H1 (cell line): ENCODE data around the gene CKAP5. TPM values are rescaled to one million over a fixed set of nuclear protein-coding genes. Genes with fewer than 3 reads are reported as not detected.

ENCODE experiments used
- CTCF ChIA-PET: fragments of 300-600 bp; sonication (Branson Sonifier 250); formaldehyde crosslinking; loops from one replicate; lab custom pipeline; 2021; ENCODE audit not compliant: partially characterized antibody; lab: Charles Lee
- POLR2A ChIA-PET: fragments of 300-600 bp; sonication (Branson Sonifier 250); formaldehyde crosslinking; loops from one replicate; lab custom pipeline; 2021; ENCODE audit warnings: inconsistent platforms; ENCODE audit not compliant: partially characterized antibody; lab: Charles Lee
- DNase-seq, 2 experiments: peaks; one replicate each; pipeline versions ENCODE4 v3.0.0 to v3.0.0-alpha.2; 2010 to 2022; ENCODE audit warnings: low spot score in 2 of 2, low read depth in 1 of 2, mixed read lengths in 1 of 2
- FAIRE-seq: peaks from 2 replicates; lab custom pipeline; 2011; peaks lifted over from hg19 to GRCh38; lab: Jason Lieb, UNC
- H2AFZ ChIP-seq: 2 replicates; pipeline ENCODE4 v1.8.1; 2012; ENCODE audit warnings: low read length, inconsistent platforms
- H2AK5ac ChIP-seq: 2 replicates; pipeline ENCODE4 v1.6.1; 2013; ENCODE audit warnings: low read depth, low read length
- H2BK120ac ChIP-seq: replicated peaks from 2 replicates; pipeline ENCODE3; 2013; ENCODE audit warnings: low read depth, low read length, inconsistent platforms
- H2BK12ac ChIP-seq: 2 replicates; pipeline ENCODE4 v1.6.1; 2013; ENCODE audit warnings: low read depth, low read length
- H2BK15ac ChIP-seq: 2 replicates; pipeline ENCODE4 v1.6.1; 2013; ENCODE audit warnings: low read length
- H2BK20ac ChIP-seq: 2 replicates; pipeline ENCODE4 v1.6.1; 2013; ENCODE audit warnings: low read length
- H2BK5ac ChIP-seq: 2 replicates; pipeline ENCODE4 v1.6.1; 2013; ENCODE audit warnings: low read depth, low read length
- H3K14ac ChIP-seq: 2 replicates; pipeline ENCODE4 v1.6.1; 2013; ENCODE audit warnings: inconsistent platforms; ENCODE audit not compliant: insufficient read length
- H3K18ac ChIP-seq: 2 replicates; pipeline ENCODE4 v1.6.1; 2013; ENCODE audit warnings: low read length; ENCODE audit errors: extremely low read depth
- H3K23ac ChIP-seq: 2 replicates; pipeline ENCODE4 v1.6.1; 2013; ENCODE audit warnings: inconsistent platforms; ENCODE audit not compliant: insufficient read length
- H3K23me2 ChIP-seq: 2 replicates; pipeline ENCODE4 v1.6.1; 2013; ENCODE audit warnings: low read depth, low read length
- H3K27ac ChIP-seq: 2 replicates; pipeline ENCODE4 v1.6.1; 2011; ENCODE audit warnings: low read depth, low read length, inconsistent platforms
- H3K27me3 ChIP-seq, 4 experiments: replicated peaks in 1 of 4; 1 replicate in 1 of 4; 2 replicates in 3 of 4; pipeline versions ENCODE4 v1.6.1 to v1.8.1; 2011 to 2013; ENCODE audit warnings: low read length in 3 of 4, mild to moderate bottlenecking in 3 of 4, inconsistent platforms in 2 of 4, mixed read lengths in 2 of 4, moderate library complexity in 1 of 4; ENCODE audit not compliant: control insufficient read depth in 3 of 4, insufficient read depth in 3 of 4; ENCODE audit errors: extremely low read depth in 1 of 4
- H3K36me3 ChIP-seq, 4 experiments: 2 replicates each; pipeline versions ENCODE4 v1.6.1 to v1.8.1; 2011 to 2013; ENCODE audit warnings: mild to moderate bottlenecking in 4 of 4, low read length in 3 of 4, moderate library complexity in 2 of 4, control low read depth in 1 of 4, inconsistent platforms in 1 of 4; ENCODE audit not compliant: insufficient read depth in 4 of 4, control insufficient read depth in 2 of 4
- H3K4ac ChIP-seq: replicated peaks from 2 replicates; pipeline ENCODE3; 2013; ENCODE audit warnings: low read length, low read depth, mixed read lengths, inconsistent platforms; ENCODE audit not compliant: insufficient read length
- H3K4me1 ChIP-seq, 4 experiments: replicated peaks in 1 of 4; 1 replicate in 1 of 4; 2 replicates in 3 of 4; pipeline versions ENCODE4 v1.6.1 to v1.8.1; 2011 to 2013; ENCODE audit warnings: low read length in 3 of 4, inconsistent platforms in 2 of 4, mixed read lengths in 1 of 4; ENCODE audit not compliant: insufficient read depth in 4 of 4, control insufficient read depth in 3 of 4
- H3K4me2 ChIP-seq, 2 experiments: 2 replicates each; pipeline versions ENCODE4 v1.6.1 to v1.8.1; 2011 to 2013; ENCODE audit warnings: low read depth in 2 of 2, low read length in 2 of 2, control low read depth in 1 of 2, inconsistent platforms in 1 of 2, mild to moderate bottlenecking in 1 of 2; ENCODE audit not compliant: insufficient read depth in 1 of 2
- H3K4me3 ChIP-seq, 4 experiments: fragments of 200-600, 300-600 bp in 1 of 4; sonication (generic), shearing (Covaris generic), sonication (Bioruptor Twin) in 1 of 4; 2 replicates each; pipeline versions ENCODE4 v1.5.1 to v1.8.1; 2011 to 2016; ENCODE audit warnings: low read length in 4 of 4, low read depth in 3 of 4, control low read depth in 2 of 4, inconsistent platforms in 2 of 4, mild to moderate bottlenecking in 2 of 4, mixed read lengths in 1 of 4, moderate library complexity in 1 of 4; ENCODE audit not compliant: insufficient read depth in 2 of 4; ENCODE audit errors: extremely low read depth in 1 of 4
- H3K56ac ChIP-seq: replicated peaks from 2 replicates; pipeline ENCODE3; 2013; ENCODE audit warnings: low read depth, mild to moderate bottlenecking, mixed read lengths, low read length, inconsistent platforms; ENCODE audit not compliant: insufficient read length
- H3K79me1 ChIP-seq: 2 replicates; pipeline ENCODE4 v1.6.1; 2013; ENCODE audit warnings: low read depth, low read length, control low read depth
- H3K79me2 ChIP-seq, 2 experiments: 2 replicates each; pipeline versions ENCODE4 v1.6.1 to v1.8.1; 2012 to 2013; ENCODE audit warnings: low read length in 2 of 2, mild to moderate bottlenecking in 2 of 2, inconsistent platforms in 1 of 2; ENCODE audit not compliant: insufficient read depth in 2 of 2, control insufficient read depth in 1 of 2
- H3K9ac ChIP-seq, 4 experiments: replicated peaks in 1 of 4; 1 replicate in 1 of 4; 2 replicates in 3 of 4; pipeline versions ENCODE4 v1.6.1 to v1.8.1; 2011 to 2013; ENCODE audit warnings: low read depth in 3 of 4, low read length in 3 of 4, control low read depth in 2 of 4, mild to moderate bottlenecking in 2 of 4, moderate library complexity in 2 of 4, inconsistent platforms in 1 of 4; ENCODE audit errors: extremely low read depth in 1 of 4
- H3K9me3 ChIP-seq, 2 experiments: 2 replicates each; pipeline versions ENCODE4 v1.6.1 to v1.8.1; 2012 to 2013; ENCODE audit warnings: mild to moderate bottlenecking in 2 of 2, moderate library complexity in 2 of 2, control low read depth in 1 of 2, inconsistent platforms in 1 of 2, low read depth in 1 of 2, low read length in 1 of 2, mixed read lengths in 1 of 2; ENCODE audit not compliant: insufficient read depth in 2 of 2
- H4K20me1 ChIP-seq, 2 experiments: replicated peaks in 1 of 2; 2 replicates each; pipeline versions ENCODE3 to v1.8.1; 2011 to 2013; ENCODE audit warnings: inconsistent platforms in 2 of 2, low read length in 2 of 2, mild to moderate bottlenecking in 1 of 2; ENCODE audit not compliant: insufficient read depth in 2 of 2, control insufficient read depth in 1 of 2
- H4K5ac ChIP-seq: 2 replicates; pipeline ENCODE4 v1.6.1; 2013; ENCODE audit warnings: low read length, low read depth, mixed read lengths, inconsistent platforms; ENCODE audit not compliant: insufficient read length
- H4K8ac ChIP-seq: 2 replicates; pipeline ENCODE4 v1.8.0; 2013; ENCODE audit warnings: mild to moderate bottlenecking, moderate library complexity, low read length, inconsistent platforms; ENCODE audit not compliant: insufficient read depth; ENCODE audit errors: extremely low read depth
- H4K91ac ChIP-seq: replicated peaks from 2 replicates; pipeline ENCODE3; 2013; ENCODE audit warnings: low read length, mixed read lengths, inconsistent platforms; ENCODE audit not compliant: insufficient read length
- KDM1A ChIP-seq: fragments of 200-600, 300-600 bp; sonication (generic); IDR thresholded peaks from 2 replicates; pipeline ENCODE4 v1.7.1; 2016; ENCODE audit warnings: mild to moderate bottlenecking, low read length, borderline replicate concordance
- NRF1 ChIP-seq: IDR thresholded peaks from 2 replicates; pipeline ENCODE4 v1.6.1; 2011; ENCODE audit warnings: mild to moderate bottlenecking, low read depth, low read length, improper control_type of control experiment
- POLR2AphosphoS5 ChIP-seq: IDR thresholded peaks from 2 replicates; pipeline ENCODE4 v1.6.1; 2011; ENCODE audit warnings: low read depth, low read length
- WGBS, 2 experiments: shearing (Covaris generic) in 1 of 2; methylation state at CpG; one replicate each; pipeline versions ENCODE4 v1.1.6 to v1.1.7; 2013 to 2015; ENCODE audit warnings: low lambda C conversion rate in 2 of 2, mixed read lengths in 2 of 2, inconsistent platforms in 1 of 2, low coverage in 1 of 2, missing lambda C conversion rate in 1 of 2; ENCODE audit not compliant: insufficient replicate concordance in 2 of 2, insufficient coverage in 1 of 2, insufficient read length in 1 of 2; ENCODE audit errors: extremely low coverage in 1 of 2, missing lambda C conversion rate in 1 of 2; 5-methylcytosine and 5-hydroxymethylcytosine counted together
- polyA plus RNA-seq, 7 experiments: library from polyadenylated mRNA; depleted of rRNA in 3 of 7; stranded (reverse) in 5 of 7; unstranded in 2 of 7; fragments of >200 nt in 5 of 7; fragments of 200-250 nt in 2 of 7; gene quantifications; 1 replicate in 5 of 7; 2 replicates in 1 of 7; 4 replicates in 1 of 7; pipeline versions ENCODE4 v1.2.1 to v1.2.3, GENCODE V29; 2011 to 2013; ENCODE audit warnings: missing spikeins in 2 of 7, mixed read lengths in 2 of 7
- total RNA-seq: library from RNA; stranded (reverse); fragmentation: NEBNext Ultra II Directional; extraction: Animal tissue kit (Norgen Biotek cat#: 25700); gene quantifications from 2 replicates; pipeline ENCODE4 v1.2.1, GENCODE V29; 2021

The CKAP5 gene
- total and polyA plus RNA-seq, 2 of the 8 experiments (the other 6 are each of a cell fraction or from before 2014, with no cell fraction given), result 64.8 to 185 TPM

- 95% methylated on average over 1 of the region's 1 CpG; no CpG with 5 or more reads in 1 of the 2 experiments for WGBS, 2 experiments
- CTCF ChIA-PET, result interaction anchor here (0.6 to 1.6 kb wide), 6 partner anchors 9 to 285 kb away, joined by 3 to 4 read pairs (median 3); no protein-coding TSS in a partner anchor
Observed at GRCh38 chr11:46877580-46877979, 31.5 kb upstream of the CKAP5 start.

More at GRCh38 chr11:46877580-46877979, 31.5 kb upstream of the CKAP5 start:
- Histone ChIP-seq H4K5ac (no peak overlapping the region), H2BK120ac (no peak overlapping the region), H3K4ac (no peak overlapping the region), H2BK5ac (no peak overlapping the region), H3K27me3 (no peaks in the 10 kb centered on the region), H3K9me3 (no peaks in the 10 kb centered on the region), H3K9ac (no peak overlapping the region), H3K23me2 (no peaks in the 10 kb centered on the region), H3K4me3 (no peak overlapping the region), H3K79me2 (no peaks in the 10 kb centered on the region), H3K14ac (no peak overlapping the region), H3K4me1 (no peaks in the 10 kb centered on the region), H2AFZ (no peak overlapping the region), H3K36me3 (peaks cover 3 to 47% (median 28%) of the 10 kb centered on the region in 4 experiments), H2AK5ac (no peak overlapping the region), H2BK15ac (no peak overlapping the region), H4K91ac (no peak overlapping the region), H4K8ac (no peak overlapping the region), H4K20me1 (peaks cover 0 to 1% of the 10 kb centered on the region in 2 experiments), H3K56ac (no peak overlapping the region), H2BK20ac (no peak overlapping the region), H3K18ac (no peak overlapping the region), H2BK12ac (no peak overlapping the region), H3K4me2 (no peak overlapping the region), H3K23ac (no peak overlapping the region), H3K79me1 (no peaks in the 10 kb centered on the region), H3K27ac (no peak overlapping the region)
- no peak for FAIRE-seq
- DNase-seq, result no peak
- POLR2A ChIA-PET, result no interaction called here
- TF ChIP-seq POLR2AphosphoS5 (no peak), NRF1 (no peak), KDM1A (no peak)
